GM12874 (cell line): Measurements from ENCODE around the gene AK1.

Experiments used
- CTCF ChIP-seq: IDR thresholded peaks from 2 replicates; pipeline ENCODE4 v1.5.1; 2011; ENCODE audit warnings: low read depth, mild to moderate bottlenecking, control low read depth, low read length, moderate library complexity; ENCODE audit not compliant: insufficient read depth

Gene AK1

DNA sequence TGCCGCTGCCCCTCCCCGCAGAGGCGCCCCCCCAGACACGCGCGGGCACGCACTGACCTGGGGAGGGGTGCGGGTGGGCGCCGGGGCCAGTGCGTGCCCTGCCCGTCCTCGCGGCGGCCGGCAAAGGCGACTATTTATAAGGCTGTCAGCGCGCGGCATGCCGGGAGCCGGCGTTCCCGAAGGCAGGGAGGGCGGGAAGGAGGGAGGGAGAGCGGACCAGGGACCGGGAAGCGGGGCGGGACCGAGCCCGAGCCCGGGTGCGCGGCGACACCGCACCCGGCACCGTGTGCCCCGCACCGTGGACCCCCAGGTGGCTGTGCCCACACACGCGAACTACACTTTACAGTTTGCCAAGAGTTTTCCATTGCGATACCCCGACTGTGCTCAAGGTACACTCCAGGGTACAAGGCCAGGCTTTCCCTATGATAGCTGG is at the start of gene AK1:
TSS of gene AK1 (minus strand) at position 110 of the 433 bp plus-strand sequence. CDS start 3,058 bp downstream, outside the sequence.
- no peak for TF ChIP-seq CTCF

GRCh38 chr9:127926906-127927200 is 49.4 kb upstream of the AK1 start:
- no peak for TF ChIP-seq CTCF

GRCh38 chr9:127925959-127926905 is 48.8 kb upstream of the AK1 start:
- no peak for TF ChIP-seq CTCF

DNA sequence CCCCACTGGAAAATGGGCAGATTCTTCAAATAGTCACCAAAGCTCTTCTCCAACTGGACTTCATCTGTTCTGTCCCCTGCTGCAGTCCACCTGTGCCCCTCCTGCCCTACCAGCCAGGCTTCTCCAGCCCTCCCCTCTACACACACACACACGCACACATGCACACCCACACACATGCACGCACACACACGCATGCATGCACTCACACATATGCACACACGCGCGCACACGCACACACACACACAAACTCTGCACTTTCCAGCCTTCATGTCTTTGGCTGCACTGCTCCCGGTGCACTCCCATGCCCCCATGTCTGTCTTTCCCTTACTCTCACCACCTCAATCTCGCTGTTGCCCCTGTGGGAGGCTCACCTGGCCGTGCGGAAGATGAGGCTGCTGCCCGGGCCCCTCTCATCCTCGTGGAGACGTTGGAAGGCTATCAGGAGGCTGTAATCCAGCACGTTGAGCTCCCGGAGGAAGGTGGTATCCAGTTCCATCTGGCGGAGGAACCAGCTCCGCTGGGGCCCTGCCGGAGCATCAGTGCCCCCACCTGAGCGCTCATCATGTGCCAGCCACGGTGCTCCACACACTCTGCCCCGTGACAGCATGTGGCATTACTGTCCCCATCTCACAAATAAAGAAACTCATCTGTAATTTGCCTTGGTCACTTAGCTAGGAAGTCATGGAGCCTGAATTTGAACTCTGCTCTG is 47.4 kb upstream of the AK1 start:
- TF ChIP-seq CTCF = no peak

- no peak for TF ChIP-seq CTCF
Observed at GRCh38 chr9:127923771-127924170, 46.3 kb upstream of the AK1 start.

DNA sequence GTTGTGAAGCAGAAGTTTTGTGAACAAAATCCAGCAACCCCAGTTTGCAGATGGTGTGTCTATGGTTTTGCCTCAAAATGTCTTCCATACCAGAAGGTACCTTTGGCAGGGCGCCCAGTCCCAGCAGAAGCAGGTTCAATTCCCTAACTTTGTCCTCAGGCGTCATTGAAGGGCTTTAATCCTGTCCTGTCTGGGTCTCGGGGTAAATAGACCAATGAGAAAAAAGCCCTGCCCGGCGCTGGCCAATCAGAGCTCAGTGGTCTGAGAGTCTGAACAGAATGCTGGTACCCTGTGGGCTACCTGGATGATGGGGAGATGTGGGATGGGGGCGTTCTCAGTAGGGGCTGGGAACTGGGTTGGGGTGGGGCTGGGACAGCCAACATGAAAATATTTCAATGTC is 45.6 kb upstream of the AK1 start:
- TF ChIP-seq CTCF = no peak

DNA sequence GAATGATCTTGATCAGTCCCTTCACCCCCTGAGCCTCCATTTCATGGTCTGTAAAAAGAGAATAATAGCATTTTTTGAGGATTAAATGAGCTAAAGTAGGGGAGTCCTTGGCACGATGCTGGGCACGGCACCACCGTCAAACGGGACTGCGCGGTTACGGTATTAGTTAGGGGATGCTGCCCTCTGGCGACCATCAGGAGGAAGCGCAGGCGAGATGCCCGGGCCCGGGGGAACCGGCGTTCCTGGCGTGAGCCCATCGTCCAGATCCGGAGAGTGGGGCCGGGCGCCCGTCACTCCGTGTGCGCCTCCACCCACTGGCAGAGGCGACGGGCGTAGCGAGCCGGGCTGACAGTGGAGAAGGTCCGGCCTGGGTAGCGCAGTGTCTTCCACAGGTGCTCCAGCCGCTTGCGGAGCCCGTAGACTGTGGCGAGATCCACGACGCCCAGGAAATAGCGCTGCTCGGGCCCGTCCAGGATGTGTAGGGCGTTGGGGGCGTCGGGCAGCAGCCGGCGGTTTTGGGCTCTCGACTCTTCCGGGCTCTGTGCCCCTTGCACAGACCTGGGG is 44.2 kb upstream of the AK1 start:
- TF ChIP-seq CTCF = peak; percentile 95
